Measurements from ENCODE around the gene EIPR1. TPM values are rescaled to one million over a fixed set of nuclear protein-coding genes. Genes with fewer than 3 reads are reported as not detected.

Gene EIPR1
- polyA plus RNA-seq, 1 donor (not counting 4 experiments of a cell fraction or from before 2014, with no cell fraction given): 44.3 TPM

- Histone ChIP-seq H3K4me2 (ENCODE audit: control insufficient read depth, extremely low read depth, insufficient read depth, low read depth, low read length) (no peak overlapping the region), H4K20me1 (ENCODE audit: control insufficient read depth, extremely low read depth, insufficient read depth, low read length) (no peaks in the 10 kb centered on the region), H3K79me2 (ENCODE audit: control insufficient read depth, insufficient read depth, low read length) (no peaks in the 10 kb centered on the region), H3K27ac (ENCODE audit: control insufficient read depth, insufficient read depth, low read length) (no peak overlapping the region), H3K9ac (ENCODE audit: control insufficient read depth, extremely low read depth, insufficient read depth, low read length) (no peak overlapping the region), H3K9me1 (ENCODE audit: control insufficient read depth, extremely low read depth, insufficient read depth, low read length) (no peaks in the 10 kb centered on the region), H3K4me1 (ENCODE audit: control insufficient read depth, extremely low read depth, insufficient read depth, low read length) (no peaks in the 10 kb centered on the region), H3K9me3 (ENCODE audit: control insufficient read depth, low read depth, low read length) (no peaks in the 10 kb centered on the region), H2AFZ (ENCODE audit: control insufficient read depth, low read length) (no peak overlapping the region), H3K27me3 (ENCODE audit: control insufficient read depth, extremely low read depth, insufficient read depth, low read length) (no peaks in the 10 kb centered on the region), H3K4me3 (ENCODE audit: control insufficient read depth in 2 of 3, extremely low read depth in 1 of 3, insufficient read depth in 2 of 3, low read depth in 1 of 3, low read length in 3 of 3) (no peak overlapping the region), H3K36me3 (ENCODE audit: control insufficient read depth in 2 of 2, extremely low read depth in 1 of 2, insufficient read depth in 2 of 2, low read length in 2 of 2) (no peaks in the 10 kb centered on the region)
- dilution Hi-C loops (cut with MboI; ENCODE audit: extremely low pct_ligation_motif_present, low sequenced_read_pairs): no loop called here
- DNase-seq (ENCODE audit: low read depth, low spot score) (no peak), FAIRE-seq (no peak)
- TF ChIP-seq EZH2 (IDR thresholded peaks at IDR 0.05; ENCODE audit: low read length): no peak
These were observed 217.7 kb downstream of the EIPR1 start for GRCh38 chr2:3159782-3160545.

- Histone ChIP-seq H3K4me1 (ENCODE audit: control insufficient read depth, extremely low read depth, insufficient read depth, low read length) (peaks cover 4% of the 10 kb centered on the region), H3K79me2 (ENCODE audit: control insufficient read depth, insufficient read depth, low read length) (no peaks in the 10 kb centered on the region), H2AFZ (ENCODE audit: control insufficient read depth, low read length) (no peak overlapping the region), H3K9me1 (ENCODE audit: control insufficient read depth, extremely low read depth, insufficient read depth, low read length) (no peaks in the 10 kb centered on the region), H3K27me3 (ENCODE audit: control insufficient read depth, extremely low read depth, insufficient read depth, low read length) (no peaks in the 10 kb centered on the region), H3K9ac (ENCODE audit: control insufficient read depth, extremely low read depth, insufficient read depth, low read length) (no peak overlapping the region), H3K9me3 (ENCODE audit: control insufficient read depth, low read depth, low read length) (no peaks in the 10 kb centered on the region), H3K4me2 (ENCODE audit: control insufficient read depth, extremely low read depth, insufficient read depth, low read depth, low read length) (no peak overlapping the region), H3K27ac (ENCODE audit: control insufficient read depth, insufficient read depth, low read length) (no peak overlapping the region), H3K36me3 (ENCODE audit: control insufficient read depth in 2 of 2, extremely low read depth in 1 of 2, insufficient read depth in 2 of 2, low read length in 2 of 2) (no peaks in the 10 kb centered on the region), H4K20me1 (ENCODE audit: control insufficient read depth, extremely low read depth, insufficient read depth, low read length) (no peaks in the 10 kb centered on the region), H3K4me3 (ENCODE audit: control insufficient read depth in 2 of 3, extremely low read depth in 1 of 3, insufficient read depth in 2 of 3, low read depth in 1 of 3, low read length in 3 of 3) (no peak overlapping the region)
- FAIRE-seq (no peak), DNase-seq (ENCODE audit: low read depth, low spot score) (no peak)
- TF ChIP-seq EZH2 (IDR thresholded peaks at IDR 0.05; ENCODE audit: low read length): no peak
- TF ChIP-seq, protein P1, sequence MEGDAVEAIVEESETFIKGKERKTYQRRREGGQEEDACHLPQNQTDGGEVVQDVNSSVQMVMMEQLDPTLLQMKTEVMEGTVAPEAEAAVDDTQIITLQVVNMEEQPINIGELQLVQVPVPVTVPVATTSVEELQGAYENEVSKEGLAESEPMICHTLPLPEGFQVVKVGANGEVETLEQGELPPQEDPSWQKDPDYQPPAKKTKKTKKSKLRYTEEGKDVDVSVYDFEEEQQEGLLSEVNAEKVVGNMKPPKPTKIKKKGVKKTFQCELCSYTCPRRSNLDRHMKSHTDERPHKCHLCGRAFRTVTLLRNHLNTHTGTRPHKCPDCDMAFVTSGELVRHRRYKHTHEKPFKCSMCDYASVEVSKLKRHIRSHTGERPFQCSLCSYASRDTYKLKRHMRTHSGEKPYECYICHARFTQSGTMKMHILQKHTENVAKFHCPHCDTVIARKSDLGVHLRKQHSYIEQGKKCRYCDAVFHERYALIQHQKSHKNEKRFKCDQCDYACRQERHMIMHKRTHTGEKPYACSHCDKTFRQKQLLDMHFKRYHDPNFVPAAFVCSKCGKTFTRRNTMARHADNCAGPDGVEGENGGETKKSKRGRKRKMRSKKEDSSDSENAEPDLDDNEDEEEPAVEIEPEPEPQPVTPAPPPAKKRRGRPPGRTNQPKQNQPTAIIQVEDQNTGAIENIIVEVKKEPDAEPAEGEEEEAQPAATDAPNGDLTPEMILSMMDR (optimal IDR thresholded peaks at IDR 0.05 in 1 of 3, IDR thresholded peaks at IDR 0.05 in 1 of 3, conservative IDR thresholded peaks at IDR 0.05 in 1 of 3; ENCODE audit: extremely low read depth in 1 of 3, insufficient read depth in 2 of 3, low read length in 3 of 3): no peak
- dilution Hi-C loops (cut with MboI; ENCODE audit: extremely low pct_ligation_motif_present, low sequenced_read_pairs): no loop called here
These were observed 222.9 kb downstream of the EIPR1 start for GRCh38 chr2:3154700-3155099.
